Choroid plexus epithelial cell (primary cell): ENCODE measurements around the gene HSPA6.

Source experiments
- DNase-seq: peaks from one replicate; pipeline ENCODE4 v3.0.0-alpha.2; 2010; ENCODE audit warnings: low read depth
- H3K4me3 ChIP-seq: 2 replicates; pipeline ENCODE4 v1.5.1; 2011; ENCODE audit warnings: low read depth, mild to moderate bottlenecking, control low read depth, low read length, moderate library complexity
- TF ChIP-seq, protein P1 (sequence below): conservative IDR thresholded peaks from 2 replicates; pipeline ENCODE4 v1.5.1; 2011; ENCODE audit warnings: low read depth, mild to moderate bottlenecking, control low read depth, inconsistent platforms, low read length, moderate library complexity

HSPA6 gene

DNA sequence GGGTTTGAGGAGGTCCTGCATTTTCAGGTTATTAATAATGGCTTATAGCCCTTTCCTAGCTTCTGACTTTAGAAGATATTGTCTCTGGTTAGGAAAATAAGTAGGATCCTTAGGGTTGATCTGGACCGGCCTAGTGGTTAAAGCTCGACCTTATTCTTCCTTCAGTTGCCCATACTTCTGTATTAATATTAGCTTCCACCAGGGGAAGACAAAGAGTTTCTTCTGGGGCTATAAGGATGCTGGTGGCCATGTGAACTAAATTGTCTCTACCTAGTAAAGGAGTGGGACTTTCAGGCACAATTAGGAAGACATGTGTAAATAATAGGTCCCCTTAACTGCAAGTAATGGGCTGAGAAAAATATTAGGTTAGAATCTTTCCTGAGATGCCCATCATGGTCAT lies 39.7 kb upstream of the HSPA6 start:
- no peak overlapping the region for H3K4me3 ChIP-seq
- TF ChIP-seq, protein P1, sequence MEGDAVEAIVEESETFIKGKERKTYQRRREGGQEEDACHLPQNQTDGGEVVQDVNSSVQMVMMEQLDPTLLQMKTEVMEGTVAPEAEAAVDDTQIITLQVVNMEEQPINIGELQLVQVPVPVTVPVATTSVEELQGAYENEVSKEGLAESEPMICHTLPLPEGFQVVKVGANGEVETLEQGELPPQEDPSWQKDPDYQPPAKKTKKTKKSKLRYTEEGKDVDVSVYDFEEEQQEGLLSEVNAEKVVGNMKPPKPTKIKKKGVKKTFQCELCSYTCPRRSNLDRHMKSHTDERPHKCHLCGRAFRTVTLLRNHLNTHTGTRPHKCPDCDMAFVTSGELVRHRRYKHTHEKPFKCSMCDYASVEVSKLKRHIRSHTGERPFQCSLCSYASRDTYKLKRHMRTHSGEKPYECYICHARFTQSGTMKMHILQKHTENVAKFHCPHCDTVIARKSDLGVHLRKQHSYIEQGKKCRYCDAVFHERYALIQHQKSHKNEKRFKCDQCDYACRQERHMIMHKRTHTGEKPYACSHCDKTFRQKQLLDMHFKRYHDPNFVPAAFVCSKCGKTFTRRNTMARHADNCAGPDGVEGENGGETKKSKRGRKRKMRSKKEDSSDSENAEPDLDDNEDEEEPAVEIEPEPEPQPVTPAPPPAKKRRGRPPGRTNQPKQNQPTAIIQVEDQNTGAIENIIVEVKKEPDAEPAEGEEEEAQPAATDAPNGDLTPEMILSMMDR = peak; percentile 57
- DNase-seq = peak; percentile 33

DNA sequence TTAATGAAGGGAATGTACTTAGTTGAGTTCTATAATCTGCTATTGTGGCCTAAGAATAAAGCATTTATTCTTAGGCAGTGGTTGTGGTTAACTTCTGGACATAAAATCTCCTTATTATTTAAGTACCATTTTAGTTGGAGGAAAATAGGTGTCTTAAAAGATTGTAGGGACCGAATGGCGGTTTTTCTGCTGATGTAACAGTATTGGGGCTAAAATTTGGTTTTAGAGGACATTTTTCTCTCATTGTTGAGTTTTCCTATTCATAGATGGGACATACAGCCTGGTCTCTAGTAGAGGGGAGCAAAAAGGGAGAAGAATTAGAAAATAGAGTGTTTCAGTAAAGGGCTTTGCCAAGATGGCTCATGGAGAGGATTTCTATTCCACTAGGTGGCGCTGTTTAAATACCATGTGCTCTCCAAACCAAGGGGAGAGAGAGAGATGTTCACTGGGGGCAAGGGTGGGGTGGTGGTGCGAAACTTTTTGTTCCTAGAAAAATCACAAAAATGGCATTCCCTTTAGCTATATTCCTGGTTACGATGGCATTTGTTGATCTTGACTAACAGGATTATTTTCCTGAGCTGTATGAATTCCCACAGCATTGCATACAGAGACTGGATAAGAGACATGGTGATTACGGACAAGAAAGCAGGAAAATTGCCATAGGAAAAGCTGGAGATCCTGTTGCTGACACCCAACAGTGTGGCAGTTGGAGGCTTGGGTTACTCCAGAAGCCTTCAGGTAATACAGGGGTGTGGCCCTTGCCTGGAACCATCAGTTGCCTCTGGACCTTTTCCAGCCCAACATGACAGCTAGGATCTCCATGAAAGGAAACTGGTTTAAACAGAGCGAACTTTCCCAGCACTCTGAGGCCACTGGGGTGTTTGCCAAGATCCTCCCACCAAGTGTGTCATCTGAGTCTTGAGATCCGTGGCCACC lies 37.3 kb upstream of the HSPA6 start:
- TF ChIP-seq, protein P1 = peak; percentile 78
- peak overlapping the region; percentile 30 for H3K4me3 ChIP-seq
- DNase-seq = peak; percentile 84

DNA sequence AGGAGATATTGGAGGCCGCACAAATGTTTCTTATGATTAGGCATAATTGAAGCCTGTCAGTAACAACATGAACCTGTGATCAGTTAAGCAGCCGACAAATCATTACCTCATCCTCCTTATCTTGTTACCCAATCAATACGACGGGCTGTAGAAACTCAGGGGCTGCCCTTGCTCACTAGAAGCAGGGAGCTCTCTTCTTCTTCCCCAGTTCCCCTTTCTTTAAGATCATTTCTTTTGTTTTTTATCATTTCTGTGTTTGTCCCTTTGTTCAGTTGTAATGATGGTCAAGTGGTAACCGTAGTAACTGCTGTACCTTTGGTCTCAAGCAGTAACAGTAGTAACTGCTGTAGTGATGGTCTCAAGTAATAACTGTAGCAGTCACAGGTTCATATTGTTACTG lies 32.9 kb upstream of the HSPA6 start:
- TF ChIP-seq, protein P1 = no peak
- no peak overlapping the region for H3K4me3 ChIP-seq
- DNase-seq = no peak

DNA sequence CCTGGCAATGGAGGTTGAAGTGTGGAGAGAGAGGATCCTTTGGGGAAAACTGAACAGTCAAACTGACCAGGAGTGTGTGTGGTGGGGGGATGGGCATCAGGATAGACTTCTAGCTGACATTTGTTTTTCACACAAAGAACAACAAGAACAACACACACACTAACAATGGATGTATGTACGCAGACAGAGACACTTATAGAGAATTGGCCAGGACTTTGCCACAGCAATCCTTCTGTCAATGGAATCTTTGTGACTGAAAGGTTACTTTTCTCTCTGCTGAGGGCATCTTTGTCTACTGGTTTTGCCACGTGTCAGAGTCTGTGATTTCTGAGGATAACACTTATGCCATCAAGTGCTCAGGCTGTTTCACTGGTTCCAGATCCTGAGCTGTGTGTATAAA lies 31.5 kb upstream of the HSPA6 start:
- TF ChIP-seq, protein P1 = no peak
- no peak for DNase-seq
- no peak overlapping the region for H3K4me3 ChIP-seq

DNA sequence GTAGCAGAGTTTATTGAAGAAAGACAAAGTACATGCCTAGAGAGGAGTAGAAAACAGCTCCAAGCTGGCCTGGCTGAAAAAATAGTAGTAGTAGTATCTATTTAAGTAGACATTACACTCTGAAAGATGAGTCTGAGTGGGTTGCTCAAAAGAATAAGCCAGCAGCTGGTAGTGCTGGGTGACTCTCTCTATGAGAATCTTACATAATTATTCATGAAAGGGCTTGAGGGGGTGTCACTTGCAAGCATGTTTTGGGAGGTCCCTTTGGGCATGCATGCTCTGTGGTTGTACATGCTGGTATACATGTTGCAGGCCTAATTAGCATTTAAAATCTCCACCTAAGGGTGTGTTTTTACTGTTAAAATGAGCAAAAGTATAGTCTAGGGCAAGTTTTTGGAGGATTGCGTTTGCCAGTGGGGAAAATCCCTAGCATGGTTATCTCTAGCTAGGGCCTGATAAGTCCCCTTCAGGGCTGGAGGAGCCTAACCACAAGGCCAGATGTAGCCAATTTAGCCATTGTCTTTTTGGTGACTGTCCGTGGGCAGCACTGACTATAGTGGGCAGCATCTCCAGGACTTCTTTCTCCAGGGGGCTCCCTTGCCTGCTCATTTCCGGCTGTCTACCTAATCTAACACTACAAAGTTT lies 30.1 kb upstream of the HSPA6 start:
- DNase-seq = no peak
- TF ChIP-seq, protein P1 = no peak
- no peak overlapping the region for H3K4me3 ChIP-seq

DNA sequence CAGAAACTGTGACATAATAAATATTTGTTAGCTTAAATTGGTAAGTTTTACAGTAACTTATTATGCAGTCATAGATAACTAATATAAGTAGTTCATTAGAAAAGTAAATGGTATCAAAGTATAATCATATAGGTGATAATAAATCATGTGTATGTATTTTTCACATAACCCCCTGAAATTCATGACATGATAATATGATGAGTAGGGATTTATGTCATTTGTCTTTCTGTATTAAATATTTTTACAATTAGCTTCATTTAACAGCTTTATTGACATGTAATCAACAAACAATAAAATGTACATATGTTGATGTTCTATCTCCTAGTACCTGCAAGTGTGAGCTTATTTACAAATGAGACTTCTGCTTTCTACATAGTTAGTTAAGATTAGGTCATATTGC lies 28.9 kb upstream of the HSPA6 start:
- DNase-seq = no peak
- TF ChIP-seq, protein P1 = no peak
- no peak overlapping the region for H3K4me3 ChIP-seq
